ENCODE measurements around the gene SFTA2. TPM values are rescaled to one million over a fixed set of nuclear protein-coding genes. Genes with fewer than 3 reads are reported as not detected.
"Not testable (repeated sequence)": the region's sequence is repeated elsewhere in the genome, so short reads cannot be mapped to it uniquely, and the experiment has no call there.

Gene SFTA2
- total and polyA plus RNA-seq, 4 donors, result 65.4 to 2,392 (median 573) TPM

DNA sequence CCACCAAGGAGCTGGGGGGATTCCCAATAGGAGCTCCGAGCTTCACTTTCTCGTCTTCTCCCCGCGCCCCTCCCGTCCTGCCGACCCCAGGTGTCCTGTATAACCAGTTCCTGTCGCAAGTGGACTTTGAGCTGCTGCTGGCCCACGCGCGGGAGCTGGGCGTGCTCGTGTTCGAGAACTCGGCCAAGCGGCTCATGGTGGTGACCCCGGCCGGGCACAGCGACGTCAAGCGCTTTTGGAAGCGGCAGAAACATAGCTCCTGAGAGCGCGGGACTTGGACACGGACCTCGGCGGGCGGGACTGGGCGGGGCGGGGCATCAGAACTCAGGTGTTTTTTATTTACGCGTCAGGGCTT lies 18.3 kb downstream of the SFTA2 start:
- peak overlapping the region; percentile 29 for H3K4me3 ChIP-seq
- H3K9ac ChIP-seq (ENCODE audit: insufficient read depth in 1 of 2, low read length in 2 of 2), result peak overlapping the region in 1 of 2 donors; percentile 44
- H3K27ac ChIP-seq (ENCODE audit: low read depth in 1 of 2, low read length in 1 of 2), result peak overlapping the region; percentile 86 to 95
- DNase-seq (no peak), ATAC-seq (ENCODE audit: insufficient read depth, low FRiP score) (peak; percentile 10)
- WGBS, 2 donors, result 10 to 12% methylated on average over 31 of the region's 31 CpGs
- H3K36me3 ChIP-seq (ENCODE audit: control insufficient read depth in 4 of 4, insufficient read depth in 4 of 4, low read length in 4 of 4), result peaks cover 0 to 17% (median 14%) of the 10 kb centered on the region in 4 donors
- TF ChIP-seq, protein P1, sequence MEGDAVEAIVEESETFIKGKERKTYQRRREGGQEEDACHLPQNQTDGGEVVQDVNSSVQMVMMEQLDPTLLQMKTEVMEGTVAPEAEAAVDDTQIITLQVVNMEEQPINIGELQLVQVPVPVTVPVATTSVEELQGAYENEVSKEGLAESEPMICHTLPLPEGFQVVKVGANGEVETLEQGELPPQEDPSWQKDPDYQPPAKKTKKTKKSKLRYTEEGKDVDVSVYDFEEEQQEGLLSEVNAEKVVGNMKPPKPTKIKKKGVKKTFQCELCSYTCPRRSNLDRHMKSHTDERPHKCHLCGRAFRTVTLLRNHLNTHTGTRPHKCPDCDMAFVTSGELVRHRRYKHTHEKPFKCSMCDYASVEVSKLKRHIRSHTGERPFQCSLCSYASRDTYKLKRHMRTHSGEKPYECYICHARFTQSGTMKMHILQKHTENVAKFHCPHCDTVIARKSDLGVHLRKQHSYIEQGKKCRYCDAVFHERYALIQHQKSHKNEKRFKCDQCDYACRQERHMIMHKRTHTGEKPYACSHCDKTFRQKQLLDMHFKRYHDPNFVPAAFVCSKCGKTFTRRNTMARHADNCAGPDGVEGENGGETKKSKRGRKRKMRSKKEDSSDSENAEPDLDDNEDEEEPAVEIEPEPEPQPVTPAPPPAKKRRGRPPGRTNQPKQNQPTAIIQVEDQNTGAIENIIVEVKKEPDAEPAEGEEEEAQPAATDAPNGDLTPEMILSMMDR (IDR thresholded peaks at IDR 0.05; ENCODE audit: control extremely low read depth, extremely low read depth), result no peak
- peaks cover 0 to 29% (median 21%) of the 10 kb centered on the region in 5 donors for H3K4me1 ChIP-seq (ENCODE audit: control insufficient read depth in 5 of 5, insufficient read depth in 5 of 5, low read length in 5 of 5)
- H3K9me3 ChIP-seq (ENCODE audit: control insufficient read depth in 4 of 4, insufficient read depth in 3 of 4, low read length in 3 of 4), result no peaks in the 10 kb centered on the region
- no peaks in the 10 kb centered on the region for H3K27me3 ChIP-seq (ENCODE audit: control insufficient read depth in 3 of 3, insufficient read depth in 3 of 3, low read length in 2 of 3)

DNA sequence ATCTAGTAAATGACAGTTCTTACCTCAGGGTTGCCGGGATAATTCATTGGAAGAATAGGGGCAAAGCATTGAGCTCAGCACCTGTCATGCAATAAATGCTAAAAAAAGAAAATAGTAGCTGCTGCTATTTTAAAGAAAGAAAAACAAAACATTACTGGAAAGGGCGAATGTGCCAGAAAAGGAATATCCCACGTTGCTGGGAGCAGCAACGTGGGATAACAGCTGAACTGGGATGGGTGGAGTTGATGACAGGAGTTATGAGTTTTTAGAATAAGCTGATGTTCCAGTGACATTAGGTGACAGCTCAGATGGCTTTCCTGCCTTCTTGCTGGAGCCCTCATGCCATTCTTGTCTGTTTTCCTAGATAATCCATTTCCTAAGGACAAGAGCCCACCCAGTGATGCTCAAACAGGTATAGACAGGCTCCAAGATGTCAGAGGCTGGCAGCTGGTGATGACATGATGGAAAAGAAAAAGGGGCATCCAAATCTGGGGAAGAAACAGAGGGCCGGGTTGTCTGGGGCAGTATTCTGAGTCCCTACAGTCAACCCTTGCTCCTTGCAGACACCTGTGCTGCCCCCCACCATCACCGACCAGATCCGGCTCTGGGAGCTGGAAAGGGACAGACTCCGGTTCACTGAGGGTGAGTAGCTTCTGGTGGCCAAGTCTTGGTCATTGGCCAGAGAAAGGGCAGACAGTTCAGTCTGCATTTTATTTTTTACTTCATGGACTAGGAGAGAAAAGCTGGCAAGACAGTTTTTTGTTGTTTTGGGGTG lies 19.0 kb downstream of the SFTA2 start:
- 89 to 92% methylated on average over 8 of the region's 8 CpGs for WGBS, 2 donors
- Histone ChIP-seq H3K9ac (ENCODE audit: insufficient read depth in 1 of 2, low read length in 2 of 2) (no peak overlapping the region), H3K4me3 (no peak overlapping the region), H3K4me1 (ENCODE audit: control insufficient read depth in 5 of 5, insufficient read depth in 5 of 5, low read length in 5 of 5) (peaks cover 0 to 31% (median 23%) of the 10 kb centered on the region in 5 donors), H3K9me3 (ENCODE audit: control insufficient read depth in 4 of 4, insufficient read depth in 3 of 4, low read length in 3 of 4) (no peaks in the 10 kb centered on the region), H3K36me3 (ENCODE audit: control insufficient read depth in 4 of 4, insufficient read depth in 4 of 4, low read length in 4 of 4) (peaks cover 0 to 17% (median 13%) of the 10 kb centered on the region in 4 donors), H3K27me3 (ENCODE audit: control insufficient read depth in 3 of 3, insufficient read depth in 3 of 3, low read length in 2 of 3) (no peaks in the 10 kb centered on the region), H3K27ac (ENCODE audit: low read depth in 1 of 2, low read length in 1 of 2) (no peak overlapping the region)
- ATAC-seq (ENCODE audit: insufficient read depth, low FRiP score) (no peak), DNase-seq (no peak)
- TF ChIP-seq, protein P1 (IDR thresholded peaks at IDR 0.05; ENCODE audit: control extremely low read depth, extremely low read depth), result no peak

DNA sequence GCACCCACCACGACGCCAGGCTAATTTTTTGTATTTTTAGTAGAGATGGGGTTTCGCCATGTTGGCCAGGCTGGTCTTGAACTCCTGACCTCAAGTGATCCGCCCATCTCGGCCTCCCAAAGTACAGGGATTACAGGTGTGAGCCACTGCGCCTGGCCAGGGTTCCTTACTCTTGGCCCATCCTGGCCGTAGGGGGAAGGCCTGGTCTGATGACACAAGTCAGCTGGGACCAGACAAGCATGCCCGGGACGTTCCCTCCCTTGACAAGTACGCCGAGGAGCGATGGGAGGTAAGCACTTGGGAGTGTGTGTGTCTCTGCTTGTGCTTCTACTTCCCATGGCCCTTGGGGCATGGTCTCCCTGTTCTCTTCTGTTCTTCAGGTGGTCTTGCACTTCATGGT lies 21.5 kb downstream of the SFTA2 start:
- not testable (repeated sequence) for H3K27me3 ChIP-seq (ENCODE audit: control insufficient read depth in 3 of 3, insufficient read depth in 3 of 3, low read length in 2 of 3); DNase-seq; ATAC-seq (ENCODE audit: insufficient read depth, low FRiP score); H3K9me3 ChIP-seq (ENCODE audit: control insufficient read depth in 4 of 4, insufficient read depth in 3 of 4, low read length in 3 of 4); H3K4me3 ChIP-seq; H3K27ac ChIP-seq (ENCODE audit: low read depth in 1 of 2, low read length in 1 of 2); H3K9ac ChIP-seq (ENCODE audit: insufficient read depth in 1 of 2, low read length in 2 of 2)
- 95% methylated on average over 12 of the region's 12 CpGs for whole genome bisulfite sequencing, 2 donors
- H3K36me3 ChIP-seq (ENCODE audit: control insufficient read depth in 4 of 4, insufficient read depth in 4 of 4, low read length in 4 of 4), result peaks cover 0 to 17% (median 8%) of the 10 kb centered on the region in 4 donors
- peaks cover 0 to 26% (median 16%) of the 10 kb centered on the region in 5 donors for H3K4me1 ChIP-seq (ENCODE audit: control insufficient read depth in 5 of 5, insufficient read depth in 5 of 5, low read length in 5 of 5)

DNA sequence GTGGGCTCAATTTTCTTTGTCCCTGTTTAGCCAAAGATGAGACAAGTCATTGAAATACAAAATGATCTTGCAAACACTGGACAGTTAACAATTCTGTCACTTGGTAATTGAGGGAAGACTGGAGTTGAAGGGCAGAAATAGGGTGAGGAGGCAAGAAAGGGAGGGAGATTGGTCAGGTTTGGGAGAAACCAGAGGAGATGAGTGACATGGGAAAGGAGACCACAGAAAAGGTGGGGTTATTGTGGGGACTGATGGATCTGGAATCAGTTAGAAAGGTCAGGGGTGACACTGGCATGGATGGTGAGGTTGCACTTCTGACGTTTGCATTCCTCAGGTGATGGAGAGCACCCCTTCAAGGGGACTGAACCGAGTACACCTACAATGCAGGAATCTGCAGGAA lies 23.3 kb downstream of the SFTA2 start:
- Histone ChIP-seq H3K4me3 (peak overlapping the region; percentile 43), H3K9ac (ENCODE audit: insufficient read depth in 1 of 2, low read length in 2 of 2) (peak overlapping the region in 1 of 2 donors; percentile 89), H3K9me3 (ENCODE audit: control insufficient read depth in 4 of 4, insufficient read depth in 3 of 4, low read length in 3 of 4) (no peaks in the 10 kb centered on the region), H3K36me3 (ENCODE audit: control insufficient read depth in 4 of 4, insufficient read depth in 4 of 4, low read length in 4 of 4) (peaks cover 0 to 17% (median 8%) of the 10 kb centered on the region in 4 donors), H3K27me3 (ENCODE audit: control insufficient read depth in 3 of 3, insufficient read depth in 3 of 3, low read length in 2 of 3) (no peaks in the 10 kb centered on the region), H3K4me1 (ENCODE audit: control insufficient read depth in 5 of 5, insufficient read depth in 5 of 5, low read length in 5 of 5) (peaks cover 0 to 16% (median 7%) of the 10 kb centered on the region in 5 donors), H3K27ac (ENCODE audit: low read depth in 1 of 2, low read length in 1 of 2) (no peak overlapping the region)
- ATAC-seq (ENCODE audit: insufficient read depth, low FRiP score), result no peak
- no peak for DNase-seq
- TF ChIP-seq, protein P1 (IDR thresholded peaks at IDR 0.05; ENCODE audit: control extremely low read depth, extremely low read depth), result no peak
- WGBS, 2 donors, result 25 to 33% methylated on average over 2 of the region's 2 CpGs

All from lung (tissue), 12 donors.